Left renal cortex interstitium (tissue), 4 donors: Measurements from ENCODE around the gene TBC1D9. TPM values are rescaled to one million over a fixed set of nuclear protein-coding genes. Genes with fewer than 3 reads are reported as not detected.
A peak's percentile ranks its signal among the peaks of the same experiment; 100 is the strongest.

Experiments
- DNase-seq, 4 donors: peaks; one replicate each; pipeline ENCODE4 v3.0.0-alpha.2; 2013; ENCODE audit warnings: low read depth in 4 of 4, low spot score in 2 of 4, missing footprints in 1 of 4
- polyA plus RNA-seq, 4 donors: library from polyadenylated mRNA; unstranded; fragments of 120-200 nt; gene quantifications; one replicate each; pipeline ENCODE4 v1.2.1, GENCODE V29; 2013; ENCODE audit not compliant: insufficient read length in 4 of 4

TBC1D9 gene
- polyA plus RNA-seq, 4 donors, result 55.5 to 64.1 (median 60.2) TPM

DNA sequence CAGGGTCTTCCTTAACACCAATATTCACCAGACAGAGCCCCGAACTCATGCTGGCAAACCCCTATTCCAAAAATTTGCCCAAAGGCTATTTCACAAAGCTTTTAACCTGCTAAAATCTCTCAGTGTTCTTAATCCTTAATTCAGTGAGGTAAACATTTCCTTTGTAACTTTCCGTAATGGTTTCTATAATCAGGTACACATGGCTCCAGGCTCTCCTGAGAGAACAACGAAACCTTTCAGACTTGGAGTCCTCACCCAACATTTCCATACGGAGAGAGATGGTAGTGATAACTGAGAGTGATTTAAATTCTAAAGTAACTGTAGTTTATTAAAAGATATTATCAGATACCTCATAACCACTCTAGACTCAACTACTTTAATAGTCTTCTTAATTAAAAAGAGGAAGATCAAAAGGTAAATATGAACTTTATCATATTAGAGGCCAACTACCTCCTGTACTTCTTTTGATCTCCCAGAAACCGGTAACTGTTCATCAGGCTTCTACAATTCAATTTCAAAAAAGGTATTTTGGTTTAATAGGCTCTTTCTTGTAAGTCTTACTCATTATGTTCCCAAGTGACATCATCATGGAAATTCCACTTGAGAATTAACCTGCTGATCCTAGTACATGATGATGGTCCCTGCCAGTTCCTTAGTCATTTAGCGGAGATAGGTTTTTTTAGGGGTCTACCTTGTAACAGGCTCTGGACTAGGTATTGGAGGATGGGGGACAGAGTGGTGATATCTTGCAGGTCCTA is 96.1 kb downstream of the TBC1D9 start:
- no peak for DNase-seq

DNA sequence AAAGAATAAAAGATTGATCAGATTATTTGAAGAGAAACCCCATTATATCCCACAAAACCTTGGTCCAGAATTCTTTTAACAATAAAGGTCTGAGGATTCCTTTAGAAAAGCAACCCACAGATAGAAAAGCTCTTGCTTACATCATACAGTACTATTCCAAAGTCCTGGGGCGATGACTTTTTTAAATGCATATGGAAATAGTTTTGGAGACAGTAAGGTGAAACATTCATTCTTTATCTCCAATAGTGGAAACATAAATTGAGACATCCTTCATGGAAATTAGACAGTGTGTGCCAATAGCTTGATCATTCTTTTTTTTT is 101.7 kb downstream of the TBC1D9 start:
- no peak for DNase-seq

DNA sequence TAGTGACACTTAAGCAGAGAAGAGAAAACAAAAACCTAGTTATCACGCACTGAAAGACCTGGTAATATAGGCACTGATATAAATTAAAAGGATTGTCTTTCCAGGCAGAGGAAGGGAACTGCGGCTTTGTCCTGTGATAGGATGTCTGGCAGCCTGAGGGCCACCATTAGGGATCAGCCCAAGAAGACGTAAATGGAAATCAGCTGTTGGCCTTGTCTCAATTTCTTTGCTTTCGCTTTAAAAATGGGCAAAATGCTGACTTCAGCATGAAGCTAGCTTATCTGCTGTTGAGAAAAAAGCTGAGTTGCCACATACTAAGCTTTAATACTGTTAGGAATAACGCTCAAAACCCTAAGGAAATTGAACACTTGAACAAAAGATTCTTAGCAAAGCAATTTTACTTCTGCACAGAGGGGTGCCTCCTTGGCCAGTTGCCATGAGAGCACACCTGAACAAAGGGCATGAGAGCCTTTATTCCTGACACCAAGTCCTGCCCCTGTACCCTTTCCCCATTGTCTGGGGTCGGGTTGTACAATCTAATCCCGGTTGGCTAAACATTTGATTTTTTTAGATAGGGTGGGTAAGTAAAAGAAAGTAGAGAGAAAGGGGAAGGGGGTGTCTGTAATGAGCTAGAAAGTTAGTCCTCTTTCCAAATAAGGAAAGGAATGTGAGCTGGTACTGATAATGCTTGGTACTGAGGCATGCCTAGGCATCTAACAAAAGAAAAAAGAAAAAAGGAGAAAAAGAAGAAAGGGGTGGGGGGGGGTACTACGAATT is 102.3 kb downstream of the TBC1D9 start:
- DNase-seq, result no peak

DNA sequence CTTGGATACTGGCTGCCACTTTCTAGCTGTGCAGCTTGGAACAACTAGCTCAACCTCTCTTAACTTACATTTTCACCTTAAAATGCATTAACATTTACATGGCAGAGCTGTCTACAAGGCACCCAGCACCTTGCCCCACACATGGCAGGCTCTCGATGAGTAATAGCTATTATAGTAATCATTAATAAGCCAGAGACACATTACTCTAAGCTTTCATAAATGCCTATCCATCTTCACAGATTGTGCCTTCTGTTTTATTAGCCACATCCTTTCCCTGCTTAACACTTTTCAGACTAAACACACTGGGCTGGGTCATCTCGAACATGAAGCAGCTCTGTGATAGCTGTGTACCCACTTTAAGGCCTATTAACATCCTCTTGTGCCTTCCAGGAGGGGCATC is 103.6 kb downstream of the TBC1D9 start:
- DNase-seq, result no peak

DNA sequence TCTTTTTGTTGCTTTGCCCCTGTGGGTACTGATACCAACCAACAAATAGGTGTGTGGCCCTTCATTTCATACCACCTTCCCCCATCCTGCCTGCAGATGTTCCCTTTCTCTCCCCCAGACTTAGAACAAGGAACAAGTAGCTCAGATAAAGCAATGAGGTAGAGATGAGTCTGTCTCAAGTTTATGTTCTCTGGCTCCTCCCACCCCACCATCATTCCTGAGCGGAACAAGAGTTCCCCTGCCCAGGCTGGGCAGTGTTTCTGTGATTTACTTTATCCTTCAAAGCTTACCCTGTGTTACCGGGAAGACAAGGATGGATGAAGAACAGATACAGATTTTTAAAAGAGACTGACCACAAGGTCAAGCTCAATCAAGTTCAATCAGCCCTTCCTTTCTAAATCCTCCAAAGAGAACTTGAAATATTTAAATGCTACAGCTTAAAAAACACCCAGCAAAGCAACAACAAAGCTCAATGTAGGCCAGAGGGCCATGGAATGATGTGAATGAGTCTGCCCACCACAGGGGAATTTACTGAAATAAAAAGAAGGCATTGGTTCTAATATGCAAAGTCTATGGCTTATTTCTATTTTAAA is 107.4 kb downstream of the TBC1D9 start:
- DNase-seq, result no peak

DNA sequence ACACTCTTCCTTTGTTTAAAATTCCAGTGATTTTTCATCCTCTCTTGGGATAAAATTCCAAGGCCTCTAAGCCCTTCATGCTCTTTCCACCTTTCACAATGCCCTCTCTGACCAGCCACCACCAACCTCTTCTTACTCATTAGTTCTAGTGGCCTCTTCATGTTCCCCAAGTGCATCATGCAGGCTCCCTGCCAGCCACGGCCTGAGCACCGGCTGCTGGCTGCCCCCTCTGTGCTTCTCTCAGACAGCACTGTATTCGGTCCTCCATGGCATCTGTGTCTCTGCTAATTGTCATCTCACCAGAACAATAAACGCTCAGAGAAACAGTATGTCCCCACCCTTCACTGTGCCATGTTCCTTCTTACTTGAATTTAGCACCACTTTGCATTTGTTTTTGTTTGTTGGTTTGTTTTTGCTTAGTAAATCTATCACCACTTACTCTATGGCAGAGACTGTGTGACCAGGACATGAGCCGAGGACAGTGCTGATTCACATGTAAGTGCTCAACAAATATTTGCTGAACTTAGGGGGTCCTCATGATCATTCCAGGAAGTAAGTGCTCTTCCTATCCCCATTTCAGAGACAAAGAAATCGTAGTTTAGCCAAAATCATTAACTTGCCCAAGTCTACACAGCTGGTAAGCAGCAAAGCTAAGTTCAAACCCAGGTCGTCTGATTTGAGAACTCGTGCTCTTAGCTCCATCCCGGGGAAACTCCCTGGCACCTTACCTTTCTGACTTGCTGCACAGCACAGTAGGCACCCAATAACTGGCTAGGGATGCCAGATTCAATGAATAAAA is 110.4 kb downstream of the TBC1D9 start:
- DNase-seq, result no peak

DNA sequence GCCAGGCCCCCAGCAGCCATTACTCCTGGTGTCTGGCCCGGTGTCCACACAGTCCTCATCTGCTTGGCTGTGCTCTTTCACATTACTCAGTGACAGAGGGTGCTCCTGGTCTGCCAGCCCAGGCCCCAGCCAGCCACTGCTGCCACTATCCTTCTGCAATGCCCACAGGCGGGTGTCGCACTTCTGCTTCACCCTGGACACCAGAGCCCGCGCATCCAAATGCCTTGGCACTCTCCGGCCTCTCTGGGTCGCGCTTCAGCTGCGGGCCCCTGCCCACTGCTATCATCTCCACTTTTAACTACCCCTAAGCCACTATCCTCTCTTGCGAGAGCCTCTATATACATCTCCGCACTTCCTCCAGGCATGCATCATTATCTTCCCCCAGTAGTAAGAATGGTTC is 111.0 kb downstream of the TBC1D9 start:
- DNase-seq, result no peak

DNA sequence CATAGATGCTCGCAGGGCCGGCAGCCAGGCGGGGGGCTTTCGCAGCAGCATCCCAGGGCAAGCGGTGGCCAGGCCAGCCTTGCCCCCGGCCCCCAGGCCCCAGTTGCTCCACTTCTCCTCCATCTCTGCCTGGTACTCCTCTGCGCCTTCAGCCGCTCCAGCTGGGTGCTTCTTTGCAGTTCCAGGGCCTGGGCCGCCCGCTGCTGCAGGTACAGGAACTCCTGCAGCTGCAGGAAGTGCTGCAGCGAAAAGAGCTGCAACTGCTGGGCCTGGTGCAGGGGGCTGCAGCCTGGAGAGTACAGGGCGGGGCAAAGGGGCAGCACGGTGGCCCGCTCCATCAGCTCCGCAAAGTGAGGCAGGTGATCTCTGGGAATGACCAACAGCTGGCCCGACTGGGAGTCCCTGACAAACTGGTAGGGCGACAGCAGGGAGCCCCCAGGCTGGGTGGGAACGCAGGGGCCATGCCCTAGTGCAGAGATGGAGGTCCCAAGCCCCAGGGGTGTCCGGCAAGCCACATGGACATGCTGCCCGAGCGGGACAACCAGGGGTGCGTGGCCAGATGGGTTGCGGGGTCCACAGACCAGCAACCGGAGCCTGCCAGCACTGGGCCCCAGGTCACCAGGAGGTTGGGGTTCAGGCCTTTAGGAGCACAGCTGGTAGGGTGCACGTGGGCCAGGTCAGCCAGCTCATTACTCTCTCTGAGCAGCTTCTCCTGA is 111.6 kb downstream of the TBC1D9 start:
- no peak for DNase-seq

DNA sequence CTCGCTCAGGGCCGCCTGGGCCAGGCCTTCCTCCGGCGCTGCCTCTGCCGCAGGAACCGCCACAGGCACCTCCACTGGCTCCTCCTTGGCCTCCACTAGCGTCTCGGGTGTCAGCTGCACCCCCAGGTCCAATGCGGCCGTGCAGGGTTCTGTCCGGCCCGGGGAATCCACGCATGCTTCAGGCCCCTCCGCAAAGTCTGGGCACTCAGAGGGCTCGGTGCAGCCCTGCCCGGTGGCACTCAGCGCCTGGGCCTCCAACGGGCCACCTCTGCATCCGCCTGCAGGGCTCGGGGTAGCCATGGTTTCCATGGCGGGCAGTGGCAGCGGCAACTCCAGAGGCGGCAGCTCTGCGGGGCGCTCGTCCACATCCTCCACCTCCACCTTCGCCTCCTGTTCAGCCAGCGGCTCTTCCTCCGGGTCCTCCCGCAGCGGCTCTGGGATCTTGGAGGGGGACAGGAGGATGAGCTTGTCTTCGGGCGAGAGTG is 112.6 kb downstream of the TBC1D9 start:
- no peak for DNase-seq

DNA sequence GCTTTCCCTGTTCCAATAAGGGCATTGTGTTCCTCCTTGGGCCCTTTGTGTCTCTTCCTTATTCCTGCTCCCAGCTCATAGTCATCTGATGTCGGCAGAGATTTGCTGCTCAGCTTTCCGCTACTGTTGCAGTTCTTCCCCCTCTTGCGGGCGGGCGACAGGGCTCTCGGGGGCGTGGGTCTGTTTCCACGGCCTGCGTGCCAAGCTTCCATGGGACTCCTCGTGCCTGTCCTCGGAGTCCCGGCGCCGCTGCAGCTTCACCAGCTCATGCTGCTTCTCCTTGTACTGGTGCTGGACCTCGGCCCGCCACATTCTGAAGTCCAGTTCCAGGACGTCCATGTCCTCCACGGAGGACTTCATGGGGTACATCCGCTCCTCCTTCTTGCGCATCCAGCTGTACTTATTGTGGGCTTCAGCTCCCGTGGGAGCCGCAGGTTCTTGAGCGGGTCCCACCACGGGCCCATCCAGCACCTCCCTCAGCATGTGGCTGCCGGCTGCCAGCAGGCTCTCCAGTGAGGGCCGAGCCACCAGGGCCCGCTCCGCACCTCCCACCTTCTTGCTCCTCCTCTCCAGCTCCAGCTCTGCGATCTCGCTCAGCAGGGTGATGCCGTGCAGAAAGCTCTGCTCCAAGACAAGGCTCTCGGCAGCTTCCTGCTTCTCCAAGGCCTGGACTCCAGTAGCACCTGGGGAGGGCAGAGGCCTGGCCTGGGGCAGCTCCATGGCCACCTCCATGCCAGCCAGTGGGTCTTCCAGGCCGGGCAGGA is 113.3 kb downstream of the TBC1D9 start:
- no peak for DNase-seq

DNA sequence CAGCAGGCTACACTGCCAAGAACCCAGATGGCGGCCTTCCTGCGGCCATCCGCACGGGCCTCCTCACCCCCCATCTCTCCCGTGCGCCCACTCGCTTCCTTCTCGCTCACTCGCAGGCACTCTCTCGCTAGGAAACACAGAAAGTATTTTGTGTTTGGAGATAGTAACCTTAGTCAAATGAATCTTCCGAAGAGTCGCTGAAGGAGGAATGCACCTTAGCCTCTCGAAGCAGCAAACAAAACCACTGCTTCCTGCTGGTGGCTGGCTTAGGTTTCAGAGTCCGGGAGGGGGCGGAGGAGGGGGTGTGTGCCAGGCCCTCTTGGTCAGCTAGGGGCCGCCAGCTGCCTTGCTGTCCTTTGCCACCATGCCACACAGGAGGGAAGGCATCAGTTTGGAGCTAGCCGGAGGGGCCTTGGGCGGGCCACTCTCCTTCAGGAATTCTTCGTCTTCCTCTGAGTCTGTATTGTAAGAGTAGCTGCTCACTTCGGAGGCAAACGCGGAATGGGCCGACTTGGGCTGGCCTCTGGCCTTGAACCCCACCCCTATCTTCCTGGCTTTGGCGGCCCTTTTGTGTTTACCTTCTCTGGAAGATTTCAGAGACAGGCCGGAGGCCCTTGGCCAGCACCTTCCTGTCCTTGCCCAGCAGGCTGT is 114.3 kb downstream of the TBC1D9 start:
- peak in 1 of 4 donors; percentile 38 for DNase-seq

DNA sequence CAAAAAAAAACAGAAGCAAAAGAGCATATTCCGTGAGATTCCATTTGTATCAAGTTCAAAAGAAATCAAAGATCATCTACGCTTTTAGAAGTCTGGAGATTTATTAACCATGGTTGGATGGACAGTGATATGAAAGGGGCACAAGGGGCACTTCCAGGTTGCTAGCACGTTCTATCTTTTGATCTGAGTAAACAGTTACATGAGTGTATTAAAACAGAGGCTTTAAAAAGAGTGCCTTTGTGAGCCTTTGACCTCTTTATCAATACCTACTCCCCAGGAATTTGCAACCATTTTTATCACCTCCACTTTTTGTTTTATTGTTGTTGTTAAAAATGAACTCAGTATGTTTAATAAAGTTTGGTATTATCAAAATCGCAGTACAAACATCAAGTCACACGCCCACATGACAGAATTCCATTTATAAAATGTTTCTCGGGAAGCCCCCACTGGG is 115.1 kb downstream of the TBC1D9 start:
- no peak for DNase-seq

DNA sequence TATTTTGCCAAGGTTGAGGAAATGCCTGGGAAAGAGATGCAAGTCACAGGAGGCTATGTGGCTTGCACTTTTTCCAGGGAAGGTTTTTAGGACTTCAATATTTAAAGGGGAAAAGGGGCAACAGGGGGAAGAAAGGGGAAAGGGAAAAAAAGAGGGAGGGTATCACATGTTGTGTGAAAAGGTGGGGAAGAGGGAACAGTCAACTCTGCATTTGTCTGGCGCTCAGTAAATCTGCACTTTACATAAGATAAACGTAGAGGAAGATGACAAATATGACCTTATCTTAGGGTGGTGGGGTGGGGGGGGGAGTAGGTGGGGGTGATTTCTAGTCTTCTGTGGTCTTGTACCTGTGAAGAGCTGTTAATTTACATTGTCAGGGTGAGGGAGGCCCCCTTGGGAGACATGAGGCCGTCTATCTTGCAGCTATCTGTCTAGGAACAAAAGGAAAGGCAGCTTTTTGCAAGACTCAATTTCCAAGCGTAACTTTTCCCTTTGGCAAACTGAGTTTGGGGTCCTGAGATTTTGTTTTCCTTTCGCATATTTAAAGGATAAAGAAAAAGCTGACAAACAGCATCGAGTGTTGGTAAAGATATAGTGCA is 115.9 kb downstream of the TBC1D9 start:
- DNase-seq, result no peak

DNA sequence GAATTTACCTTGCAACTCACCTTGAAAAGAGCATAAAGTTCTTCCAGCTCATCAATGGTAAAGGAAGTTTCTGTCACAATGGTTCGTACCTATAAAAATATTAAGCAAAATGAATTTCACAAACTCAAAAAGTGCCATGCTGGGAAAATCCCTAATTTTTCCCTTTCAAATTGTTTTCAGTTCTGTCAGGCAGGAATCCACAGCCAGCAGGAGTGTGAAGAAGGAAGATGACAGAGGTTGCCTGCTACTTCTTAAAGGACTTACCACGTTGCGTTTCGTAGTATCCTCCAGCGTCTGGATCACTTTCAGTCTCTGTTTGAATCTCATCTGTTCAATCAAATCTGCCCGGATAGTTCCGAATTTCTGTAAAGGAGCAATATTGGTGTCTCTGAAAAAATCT is 117.1 kb downstream of the TBC1D9 start:
- DNase-seq, result no peak

DNA sequence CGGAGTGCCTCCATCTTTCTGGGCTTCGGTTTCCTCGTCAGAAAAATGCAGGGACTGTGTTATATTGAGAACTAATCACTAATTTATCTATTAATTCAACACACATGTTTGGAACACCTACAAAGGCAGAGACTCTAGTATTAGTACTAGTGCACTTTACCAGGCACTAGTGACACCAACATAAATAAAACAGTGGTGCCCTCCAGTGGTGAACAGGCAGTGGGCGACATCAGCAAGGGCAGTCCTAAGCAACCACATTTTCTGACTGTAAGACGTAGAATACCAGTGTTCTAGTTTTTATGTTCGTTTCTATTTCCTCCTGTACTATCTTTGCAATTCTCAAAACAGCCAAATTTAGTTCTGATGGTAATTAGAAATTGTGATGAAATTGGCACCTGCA is 118.3 kb downstream of the TBC1D9 start:
- DNase-seq, result no peak

DNA sequence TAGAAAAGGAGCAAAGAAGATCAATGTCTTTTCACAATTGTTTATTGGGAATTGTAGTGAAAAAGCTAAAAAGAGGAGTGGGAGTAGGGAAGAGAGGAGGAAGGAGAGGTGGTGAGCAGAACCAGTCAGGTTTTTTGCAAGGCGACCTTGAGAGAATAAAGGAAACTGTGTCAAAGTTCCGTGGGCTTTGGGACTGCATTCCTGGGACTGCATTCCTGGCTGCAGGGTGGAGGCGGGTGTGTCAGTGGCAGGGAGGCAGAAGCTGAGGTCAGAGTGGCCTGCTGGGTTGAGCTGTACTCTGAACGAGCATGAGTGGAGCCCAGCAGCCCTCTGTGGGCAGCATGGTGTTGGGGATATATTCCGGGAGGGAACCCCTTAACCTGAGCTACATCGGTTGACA is 120.6 kb downstream of the TBC1D9 start:
- DNase-seq, result no peak

DNA sequence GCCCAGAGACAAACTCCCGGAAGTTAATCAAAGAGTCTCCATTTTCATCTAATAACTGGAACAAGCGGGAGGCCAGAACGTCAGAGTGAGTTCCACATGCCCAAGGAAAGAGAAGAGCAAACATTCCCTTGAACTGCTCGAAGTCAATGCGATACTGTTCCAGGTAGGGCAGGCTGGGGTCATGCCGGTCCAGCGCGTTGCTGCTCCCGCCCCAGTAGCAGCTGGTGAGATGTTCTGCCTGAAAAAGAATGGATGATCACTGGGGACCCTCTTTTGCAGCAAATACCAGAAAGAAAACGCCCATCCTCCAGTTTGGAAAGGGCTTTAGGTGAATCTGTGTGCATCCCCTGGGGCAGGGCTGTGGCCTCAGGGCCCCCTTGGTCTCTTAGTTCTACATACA is 122.2 kb downstream of the TBC1D9 start:
- no peak for DNase-seq

DNA sequence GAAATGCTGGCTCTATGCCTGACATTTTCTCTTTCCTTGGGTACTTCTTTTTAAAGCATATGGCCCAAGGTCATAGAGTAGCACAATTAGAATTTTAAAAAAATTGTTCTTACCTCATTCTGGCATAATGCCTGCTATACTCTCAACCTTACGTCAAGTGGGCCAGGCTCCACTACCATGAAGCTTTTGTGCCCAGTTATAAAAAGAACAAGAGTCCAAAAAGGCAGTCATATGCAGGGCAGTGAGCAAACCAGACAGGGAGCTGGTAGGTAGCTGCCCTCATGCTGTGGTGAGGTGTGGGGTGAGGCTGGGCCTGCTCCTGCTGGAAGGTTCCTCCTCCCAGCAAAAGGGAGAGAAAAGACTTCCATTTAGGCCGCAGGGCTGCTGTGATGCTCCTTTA is 123.1 kb downstream of the TBC1D9 start:
- no peak for DNase-seq

DNA sequence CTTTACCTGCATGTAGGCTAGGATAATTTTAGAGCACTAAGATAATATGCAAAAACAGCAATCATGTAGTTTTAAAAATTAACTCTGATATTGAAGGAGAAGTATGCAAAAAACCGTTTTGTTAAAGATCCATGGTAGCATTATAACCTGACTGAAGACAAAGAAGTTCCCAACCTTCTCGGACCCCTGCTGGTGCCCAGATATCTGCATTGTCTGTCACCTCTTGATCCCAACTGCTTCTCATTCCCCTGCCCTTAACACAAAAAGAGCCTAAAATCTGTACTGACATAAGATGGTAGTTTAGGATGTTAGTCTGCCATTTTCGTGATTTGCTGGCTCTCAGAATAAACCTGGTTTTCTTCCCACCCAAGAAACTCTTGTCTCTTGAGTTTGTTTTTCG is 125.9 kb downstream of the TBC1D9 start:
- DNase-seq, result no peak
